GM18873 (cell line): ENCODE results near the gene BPIFB3.
"Not testable (repeated sequence)": the region's sequence is repeated elsewhere in the genome, so short reads cannot be mapped to it uniquely, and the experiment has no call there.

Source experiments
- ATAC-seq: cut with Tn5 transposase; IDR thresholded peaks from one replicate; pipeline ENCODE4 v1.9.1; 2021; ENCODE audit warnings: mild to moderate bottlenecking, moderate library complexity, moderate number of reproducible peaks; ENCODE audit not compliant: unreplicated experiment, low FRiP score

BPIFB3 gene

GRCh38 chr20:33027769-33028751, 25.6 kb upstream of the BPIFB3 start:
- no peak for ATAC-seq

GRCh38 chr20:33028875-33029274, 24.8 kb upstream of the BPIFB3 start:
- no peak for ATAC-seq

- ATAC-seq: no peak
Observed at GRCh38 chr20:33030076-33030475, 23.6 kb upstream of the BPIFB3 start.

GRCh38 chr20:33030569-33030968, 23.1 kb upstream of the BPIFB3 start:
- no peak for ATAC-seq

GRCh38 chr20:33031531-33031930, 22.2 kb upstream of the BPIFB3 start, which contains the start of gene BPIFB6:
BPIFB6 (plus strand) TSS chr20:33031648; CDS start chr20:33031648, 0 bp downstream.
- no peak for ATAC-seq

- no peak for ATAC-seq
Observed at GRCh38 chr20:33032555-33032954, 21.1 kb upstream of the BPIFB3 start.

- no peak for ATAC-seq
Observed at GRCh38 chr20:33033381-33033780, 20.3 kb upstream of the BPIFB3 start.

GRCh38 chr20:33034115-33034514, 19.6 kb upstream of the BPIFB3 start:
- no peak for ATAC-seq

- no peak for ATAC-seq
Observed at GRCh38 chr20:33034901-33035492, 18.7 kb upstream of the BPIFB3 start.

GRCh38 chr20:33037456-33037855, 16.2 kb upstream of the BPIFB3 start:
- ATAC-seq: no peak

- ATAC-seq: no peak
Observed at GRCh38 chr20:33038243-33038642, 15.5 kb upstream of the BPIFB3 start.

GRCh38 chr20:33042430-33042829, 11.3 kb upstream of the BPIFB3 start:
- no peak for ATAC-seq

GRCh38 chr20:33042983-33043730, 10.5 kb upstream of the BPIFB3 start:
- ATAC-seq: no peak

GRCh38 chr20:33043731-33044181, 9.9 kb upstream of the BPIFB3 start:
- no peak for ATAC-seq

- not testable (repeated sequence) for ATAC-seq
Observed at GRCh38 chr20:33045129-33045721, 8.5 kb upstream of the BPIFB3 start.

GRCh38 chr20:33046412-33046811, 7.3 kb upstream of the BPIFB3 start:
- ATAC-seq: no peak

GRCh38 chr20:33051333-33051732, 2.4 kb upstream of the BPIFB3 start:
- no peak for ATAC-seq

GRCh38 chr20:33054381-33054780, 678 bp downstream of the BPIFB3 start:
- no peak for ATAC-seq

GRCh38 chr20:33054791-33055190, 1.1 kb downstream of the BPIFB3 start:
- no peak for ATAC-seq

- ATAC-seq: no peak
Observed at GRCh38 chr20:33059136-33059535, 5.4 kb downstream of the BPIFB3 start.
